Endometrial microvascular endothelial cells (primary cell): ENCODE data around the gene RIC3. TPM values are rescaled to one million over a fixed set of nuclear protein-coding genes. Genes with fewer than 3 reads are reported as not detected.

Experiments
- in situ Hi-C: cut with HindIII; loops from 2 replicates; pipeline ENCODE4 v1.10.0; 2017; ENCODE audit warnings: low sequenced_read_pairs, low pct_unique_long_range_greater_than_20kb; ENCODE audit errors: inconsistent ontology term
- total RNA-seq: library from RNA; depleted of rRNA; stranded (reverse); fragments of >200 nt; gene quantifications from one replicate; pipeline ENCODE4 v1.2.3, GENCODE V29; 2015; ENCODE audit errors: inconsistent ontology term

Gene RIC3
- total RNA-seq, 1 donor from 2014 or later: not detected

DNA sequence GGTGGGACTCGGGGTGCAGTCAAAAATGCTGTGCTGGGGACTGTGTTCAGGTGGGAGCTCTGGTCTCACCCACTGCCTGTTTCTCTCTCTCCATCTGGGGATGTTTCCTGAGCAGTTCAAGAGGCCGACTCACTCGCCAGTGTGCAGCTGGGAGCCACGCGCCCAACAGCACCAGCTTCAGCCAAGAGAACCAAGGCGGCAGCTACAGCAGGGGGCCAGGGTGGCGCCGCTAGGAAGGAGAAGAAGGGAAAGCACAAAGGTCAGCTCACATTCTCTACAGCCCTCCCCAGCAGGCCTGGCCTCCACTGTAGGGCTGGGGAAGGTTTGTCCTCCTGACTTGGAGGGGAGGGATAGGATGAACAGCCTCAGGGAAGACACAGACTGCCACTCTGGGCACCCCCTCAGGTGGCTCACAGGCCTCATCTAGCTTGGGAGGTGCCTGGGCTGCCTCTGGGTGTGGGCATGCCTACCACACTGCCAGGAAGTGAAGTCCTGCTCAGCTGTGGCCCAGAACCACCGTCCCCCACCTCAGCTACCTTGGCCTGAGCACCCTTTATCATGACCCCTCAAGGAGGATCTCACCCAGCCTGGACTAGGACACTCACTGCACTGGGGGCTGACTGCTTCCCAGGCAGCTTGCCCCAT is 74.8 kb downstream of the RIC3 start:
- in situ Hi-C loops: no loop called here

DNA sequence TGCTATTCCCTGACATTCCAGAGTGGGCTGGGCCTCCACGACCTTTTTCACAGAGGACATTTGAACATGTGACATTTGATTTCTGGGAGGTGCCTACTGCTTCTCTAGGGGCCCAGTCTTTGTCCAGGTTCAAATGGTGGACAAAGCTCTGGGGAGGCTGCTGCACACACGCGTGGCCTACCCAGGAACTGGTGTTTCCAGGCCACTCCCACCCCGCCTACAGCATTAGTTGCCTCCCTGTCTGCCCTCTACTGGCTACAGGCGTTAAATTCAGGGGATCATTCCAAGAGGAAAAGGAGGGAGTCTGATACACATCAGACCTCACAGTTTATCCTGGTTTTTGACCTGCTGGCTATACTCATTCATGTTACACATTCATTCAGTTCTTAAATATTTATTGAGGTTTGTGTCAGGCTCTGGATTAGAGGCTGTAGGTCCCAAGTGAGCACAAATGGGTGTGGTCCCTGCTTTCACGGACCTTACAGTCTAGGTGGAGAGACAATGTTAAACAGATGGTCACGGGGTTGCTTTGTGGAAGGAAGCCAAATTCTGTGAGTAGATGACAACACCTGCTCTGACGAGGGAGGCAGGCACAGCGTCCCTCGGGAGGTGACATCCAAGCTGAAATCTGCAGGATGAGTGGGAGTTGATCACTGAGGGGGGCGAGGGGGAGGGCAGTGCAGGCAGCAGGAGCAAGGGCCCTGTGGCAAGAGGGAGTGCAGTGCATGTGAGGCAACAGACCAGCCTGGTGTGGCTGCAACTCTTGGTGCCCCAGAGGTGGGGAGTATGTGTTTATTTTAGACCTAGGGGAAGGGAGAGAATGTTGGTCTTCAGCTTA is 76.0 kb downstream of the RIC3 start:
- in situ Hi-C loops: no loop called here

GRCh38 chr11:8091721-8092120 is 77.1 kb downstream of the RIC3 start:
- in situ Hi-C loops: no loop called here

DNA sequence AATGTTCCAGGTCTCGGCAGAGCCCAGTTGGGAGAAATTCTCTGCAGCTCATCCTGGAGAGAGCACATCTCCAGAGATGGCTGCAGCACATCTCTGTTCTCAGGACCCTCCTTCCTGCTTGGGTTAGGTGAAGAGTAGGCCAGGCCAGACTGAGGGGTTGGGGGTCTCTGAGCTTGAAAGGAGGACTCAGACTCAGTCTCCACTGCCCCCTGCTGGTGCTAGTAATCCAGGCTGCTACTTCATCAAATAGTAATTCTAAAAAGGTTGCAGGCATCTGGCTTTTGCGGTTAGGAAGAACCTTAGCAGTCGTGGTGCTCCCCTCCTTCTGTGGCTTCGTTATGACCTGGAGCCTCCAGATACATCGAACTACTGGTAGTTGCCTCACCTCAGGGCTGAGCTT is 78.1 kb downstream of the RIC3 start:
- in situ Hi-C loops: no loop called here

- in situ Hi-C loops: no loop called here
Measured at GRCh38 chr11:8089791-8090510, 78.9 kb downstream of the RIC3 start.

GRCh38 chr11:8087756-8088155 is 81.1 kb downstream of the RIC3 start:
- in situ Hi-C loops: no loop called here

- in situ Hi-C loops: no loop called here
Measured at GRCh38 chr11:8087185-8087584, 81.6 kb downstream of the RIC3 start.

GRCh38 chr11:8086571-8086970 is 82.3 kb downstream of the RIC3 start:
- in situ Hi-C loops: no loop called here

DNA sequence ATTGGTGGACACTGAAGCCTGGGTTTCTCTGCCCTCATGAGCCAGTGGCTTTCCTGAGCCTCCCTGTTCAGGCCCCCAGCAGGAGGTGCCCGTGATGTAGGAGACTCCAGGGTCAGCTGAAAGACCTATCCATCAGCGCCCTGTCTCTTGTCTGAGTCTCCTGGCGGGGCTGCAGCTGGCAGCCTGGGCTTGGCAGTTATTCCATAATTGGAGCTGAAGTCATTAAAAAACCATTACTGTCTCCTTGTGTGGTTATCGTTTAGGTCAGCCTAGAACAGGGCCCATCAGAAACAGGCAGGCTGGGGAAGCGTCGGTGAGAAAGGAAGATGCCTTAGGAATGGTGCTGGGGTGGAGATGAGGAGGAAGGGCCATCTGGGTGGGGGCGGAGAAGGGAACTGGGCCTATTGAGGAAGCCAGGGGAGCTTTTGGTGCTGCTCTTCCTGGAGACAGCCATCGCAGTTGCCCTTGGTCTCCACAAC is 82.8 kb downstream of the RIC3 start:
- in situ Hi-C loops: no loop called here

DNA sequence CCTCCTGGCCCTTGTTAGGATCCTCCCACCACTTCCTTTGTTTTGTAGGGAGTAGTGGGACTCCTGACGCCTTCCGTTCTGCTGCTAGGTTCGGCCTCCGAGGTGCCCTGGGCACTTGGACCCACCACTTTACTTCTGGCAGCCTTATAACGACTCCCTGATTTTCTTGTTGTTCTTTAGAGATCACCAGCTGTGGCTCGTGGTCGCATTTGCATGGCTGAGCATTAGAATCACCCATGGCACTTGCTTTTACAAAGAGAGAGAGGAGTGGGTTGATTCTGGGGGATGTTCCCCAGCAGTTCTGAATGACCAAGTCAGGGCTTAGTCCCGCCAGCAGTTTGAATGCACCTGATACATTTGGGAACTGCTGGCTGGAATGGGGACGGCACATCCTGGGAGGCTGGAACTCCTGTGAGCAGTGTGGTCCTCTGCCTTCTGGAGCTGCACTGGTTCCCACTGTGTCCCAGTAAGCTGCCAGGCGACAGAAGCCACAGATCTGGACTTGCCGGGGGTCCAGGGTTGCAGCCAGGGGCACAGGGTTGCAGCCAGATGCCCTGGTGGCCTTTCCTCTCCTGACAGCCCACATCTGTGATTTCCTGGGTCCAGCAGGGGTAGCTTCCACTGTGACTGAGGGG is 83.7 kb downstream of the RIC3 start:
- in situ Hi-C loops: no loop called here

GRCh38 chr11:8084352-8084751 is 84.5 kb downstream of the RIC3 start:
- in situ Hi-C loops: no loop called here

DNA sequence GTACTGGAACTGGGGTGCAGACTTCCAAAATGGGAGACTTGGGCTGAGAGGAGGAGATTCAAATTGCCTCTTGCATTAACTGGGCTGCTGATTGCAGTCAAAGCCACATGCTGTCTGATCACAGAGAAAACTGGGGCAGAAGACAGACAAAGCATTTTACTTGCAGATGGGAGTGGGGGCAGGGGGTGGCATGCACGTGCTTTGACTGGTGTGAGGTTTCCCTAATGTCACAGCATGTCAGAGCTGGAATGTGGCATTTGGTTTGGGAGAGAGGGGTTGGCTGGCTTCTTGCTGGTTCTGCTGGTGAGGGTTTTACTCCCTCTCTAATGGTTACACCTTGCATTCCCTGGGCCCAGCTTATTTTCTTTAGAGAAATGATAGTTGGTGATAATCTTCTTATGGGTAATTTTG is 84.9 kb downstream of the RIC3 start:
- in situ Hi-C loops: no loop called here

DNA sequence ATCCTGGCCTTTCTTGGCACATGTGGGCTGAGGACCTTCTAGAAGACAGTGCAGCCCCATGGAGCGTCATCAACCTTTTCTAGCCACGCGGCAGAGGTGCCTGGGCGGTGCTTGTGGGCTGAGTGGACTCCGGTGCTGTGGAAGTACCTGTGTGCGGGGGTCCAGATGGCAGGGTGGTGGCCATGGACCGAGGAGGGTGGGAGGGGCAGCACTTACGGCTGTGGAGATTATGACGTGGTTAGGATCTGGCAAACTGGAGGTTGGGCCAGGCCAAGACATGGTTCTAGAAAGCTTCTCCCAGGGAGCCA is 85.8 kb downstream of the RIC3 start:
- in situ Hi-C loops: no loop called here

GRCh38 chr11:8082391-8083087 is 86.3 kb downstream of the RIC3 start:
- in situ Hi-C loops: no loop called here

DNA sequence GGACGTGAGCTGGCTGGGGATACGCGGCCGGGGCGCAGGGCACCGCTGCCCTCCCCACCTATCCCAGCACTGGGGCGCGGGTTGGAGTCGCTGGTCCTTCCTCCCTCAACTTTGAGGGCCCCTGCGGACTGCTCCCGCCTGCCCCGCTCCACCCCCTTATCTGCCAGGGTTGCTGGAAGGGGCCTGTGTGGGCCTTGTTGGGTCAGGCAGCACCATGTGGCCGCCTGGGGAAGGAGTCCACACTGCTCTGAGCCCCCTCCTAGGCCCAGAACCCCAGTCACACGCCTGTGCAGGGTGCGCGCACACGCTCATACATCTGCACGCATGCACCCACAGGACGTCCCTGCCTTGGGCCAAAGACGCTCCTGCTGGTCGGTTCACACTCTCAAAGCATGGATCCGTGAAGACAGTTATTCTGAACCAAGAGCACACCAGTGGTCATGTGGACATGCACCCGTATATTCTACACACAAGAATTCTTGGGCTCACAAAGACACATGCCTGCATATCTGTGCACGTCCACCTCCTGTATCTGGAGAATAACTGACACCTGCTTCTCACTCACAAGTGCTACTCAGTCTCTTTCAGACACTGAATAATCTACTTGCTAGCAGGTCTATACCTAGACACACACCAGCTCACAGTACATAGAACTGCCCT is 87.1 kb downstream of the RIC3 start:
- in situ Hi-C loops: no loop called here

DNA sequence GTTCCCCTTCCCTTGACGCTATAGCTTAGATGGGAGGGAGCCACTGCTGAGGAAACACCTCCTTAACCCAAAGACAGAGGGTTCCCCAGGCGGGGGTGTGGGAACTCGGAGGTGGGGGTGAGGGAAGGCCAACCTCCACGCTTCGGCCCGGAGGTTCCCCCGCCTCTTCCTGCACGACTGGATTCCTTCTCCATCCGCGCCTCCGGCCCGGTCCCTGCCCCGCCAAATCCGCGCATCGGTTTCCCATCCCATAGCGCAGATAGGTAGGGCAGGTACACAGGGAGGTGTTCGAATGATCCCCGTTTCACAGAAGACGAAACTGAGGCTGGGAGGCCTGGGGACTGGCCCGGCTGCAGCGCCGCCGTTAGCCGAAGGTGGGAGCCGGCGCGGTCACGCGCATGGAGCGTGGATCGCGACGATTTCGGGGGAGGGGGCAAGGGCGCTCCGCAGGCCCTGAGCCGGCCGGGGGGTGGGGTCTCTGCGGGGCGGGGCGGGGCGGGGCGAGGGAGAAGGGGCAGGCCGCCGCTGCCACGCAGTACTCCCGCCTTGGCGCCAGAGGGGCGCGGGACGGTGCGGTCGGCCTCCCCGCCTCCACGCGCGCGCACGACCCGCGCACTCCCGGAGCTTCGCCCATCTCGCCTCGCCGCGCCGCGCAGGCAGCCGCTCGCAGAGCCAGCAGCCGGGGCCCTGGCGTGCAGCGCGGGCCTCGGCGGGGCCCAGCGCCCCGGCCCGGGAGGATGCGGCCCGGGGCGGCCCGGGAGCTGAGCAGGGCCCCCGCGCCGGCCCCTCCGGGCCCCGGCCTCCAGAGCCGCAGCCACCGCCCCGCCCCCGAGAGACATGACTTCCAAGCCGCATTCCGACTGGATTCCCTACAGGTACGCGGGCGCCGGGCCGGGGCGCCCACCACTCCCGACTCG is 87.9 kb downstream of the RIC3 start, which contains the start of gene TUB:
Gene TUB, plus strand, starts transcription at position 538 of the 917 bp plus-strand sequence. Its CDS starts 300 bp downstream, at position 838.
- in situ Hi-C loops: no loop called here

DNA sequence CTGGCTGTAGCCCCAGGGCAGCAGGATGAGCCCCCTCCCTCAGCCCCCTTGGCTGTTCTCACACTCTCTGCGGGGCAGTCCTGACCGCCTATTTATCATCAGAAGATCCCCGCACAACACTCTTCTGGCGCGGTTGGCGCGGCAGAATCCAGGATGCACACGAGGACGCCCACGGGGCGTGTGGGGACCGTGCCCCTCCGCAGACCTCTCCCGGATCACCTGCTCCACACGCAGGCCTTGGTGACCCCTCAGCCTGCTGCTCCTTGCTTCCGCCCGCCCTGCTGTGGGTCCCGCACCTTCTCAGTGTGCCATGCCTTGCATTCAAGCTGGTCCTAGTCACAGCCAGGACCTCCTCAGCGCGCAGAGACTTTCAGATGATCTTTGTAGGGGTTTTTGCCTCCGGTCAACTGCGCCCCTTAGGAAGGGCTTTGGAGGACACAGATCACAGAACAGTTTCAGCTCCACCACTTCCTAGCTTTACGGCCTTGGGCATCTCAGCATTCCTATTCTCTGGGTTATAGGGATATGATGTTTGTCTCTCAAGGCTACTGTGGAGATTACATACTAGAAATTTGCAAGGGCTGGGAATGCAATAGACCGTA is 88.7 kb downstream of the RIC3 start:
- in situ Hi-C loops: no loop called here
